ENCODE results near the gene ZNF385A.
"Not testable (repeated sequence)": the region's sequence is repeated elsewhere in the genome, so short reads cannot be mapped to it uniquely, and the experiment has no call there.

Gene ZNF385A

GRCh38 chr12:54356951-54357356, 27.6 kb downstream of the ZNF385A start:
- TF ChIP-seq ZNF70 (CRISPR knock-in tag; IDR thresholded peaks at IDR 0.05) = no peak
- no peak for TF ChIP-seq CREB5 (CRISPR knock-in tag; IDR thresholded peaks at IDR 0.05; ENCODE audit: low read depth)
- no peak for TF ChIP-seq TOX (CRISPR knock-in tag; IDR thresholded peaks at IDR 0.05; ENCODE audit: borderline replicate concordance)
- ATAC-seq = no peak

GRCh38 chr12:54356228-54356627, 28.3 kb downstream of the ZNF385A start:
- ATAC-seq = no peak
- no peak for TF ChIP-seq ESRRG (CRISPR knock-in tag; IDR thresholded peaks at IDR 0.05)
- TF ChIP-seq ISL1 (CRISPR knock-in tag; IDR thresholded peaks at IDR 0.05) = no peak
- TF ChIP-seq SNAI2 (CRISPR knock-in tag; IDR thresholded peaks at IDR 0.05) = no peak
- no peak for TF ChIP-seq TOX (CRISPR knock-in tag; IDR thresholded peaks at IDR 0.05; ENCODE audit: borderline replicate concordance)
- TF ChIP-seq ZNF70 (CRISPR knock-in tag; IDR thresholded peaks at IDR 0.05) = no peak
- TF ChIP-seq ZFP3 (CRISPR knock-in tag; IDR thresholded peaks at IDR 0.05) = no peak
- no peak for TF ChIP-seq OSR1 (CRISPR knock-in tag; IDR thresholded peaks at IDR 0.05)
- TF ChIP-seq ZNF8 (CRISPR knock-in tag; IDR thresholded peaks at IDR 0.05) = no peak
- TF ChIP-seq PATZ1 (CRISPR knock-in tag; IDR thresholded peaks at IDR 0.05; ENCODE audit: borderline replicate concordance) = no peak
- TF ChIP-seq TCF4 (CRISPR knock-in tag; IDR thresholded peaks at IDR 0.05; ENCODE audit: borderline replicate concordance) = no peak
- no peak for TF ChIP-seq PPARA (CRISPR knock-in tag; IDR thresholded peaks at IDR 0.05; ENCODE audit: borderline replicate concordance)
- no peak for TF ChIP-seq TSHZ2 (CRISPR knock-in tag; IDR thresholded peaks at IDR 0.05)
- TF ChIP-seq GLIS3 (CRISPR knock-in tag; IDR thresholded peaks at IDR 0.05) = no peak
- TF ChIP-seq ZC3H10 (CRISPR knock-in tag; IDR thresholded peaks at IDR 0.05) = no peak
- TF ChIP-seq CSDC2 (CRISPR knock-in tag; IDR thresholded peaks at IDR 0.05) = no peak

GRCh38 chr12:54355104-54355815, 29.3 kb downstream of the ZNF385A start:
- no peak for ATAC-seq
- TF ChIP-seq PPARA (CRISPR knock-in tag; IDR thresholded peaks at IDR 0.05; ENCODE audit: borderline replicate concordance) (no peak), POU6F1 (CRISPR knock-in tag; IDR thresholded peaks at IDR 0.05; ENCODE audit: borderline replicate concordance, low read depth) (no peak), SNAI2 (CRISPR knock-in tag; IDR thresholded peaks at IDR 0.05) (no peak), CREB5 (CRISPR knock-in tag; IDR thresholded peaks at IDR 0.05; ENCODE audit: low read depth) (no peak), TSHZ2 (CRISPR knock-in tag; IDR thresholded peaks at IDR 0.05) (no peak), TOX (CRISPR knock-in tag; IDR thresholded peaks at IDR 0.05; ENCODE audit: borderline replicate concordance) (no peak), ESRRG (CRISPR knock-in tag; IDR thresholded peaks at IDR 0.05) (no peak), TCF4 (CRISPR knock-in tag; IDR thresholded peaks at IDR 0.05; ENCODE audit: borderline replicate concordance) (no peak), PATZ1 (CRISPR knock-in tag; IDR thresholded peaks at IDR 0.05; ENCODE audit: borderline replicate concordance) (no peak), CSDC2 (CRISPR knock-in tag; IDR thresholded peaks at IDR 0.05) (no peak), GLIS3 (CRISPR knock-in tag; IDR thresholded peaks at IDR 0.05) (no peak)

- ATAC-seq = not testable (repeated sequence)
Measured at GRCh38 chr12:54354271-54354670, 30.3 kb downstream of the ZNF385A start.

Data from SK-N-SH treated with all-trans-retinoic acid at 6 μM for 48 hours (cell line).